ENCODE data around the gene FBXL19. TPM values are rescaled to one million over a fixed set of nuclear protein-coding genes. Genes with fewer than 3 reads are reported as not detected.

The FBXL19 gene
- total and polyA plus RNA-seq, 9 of the 15 experiments (the other 6 are each of a cell fraction or from before 2014, with no cell fraction given): 0.13 to 48.0 (median 13.5) TPM; not detected in 1

DNA sequence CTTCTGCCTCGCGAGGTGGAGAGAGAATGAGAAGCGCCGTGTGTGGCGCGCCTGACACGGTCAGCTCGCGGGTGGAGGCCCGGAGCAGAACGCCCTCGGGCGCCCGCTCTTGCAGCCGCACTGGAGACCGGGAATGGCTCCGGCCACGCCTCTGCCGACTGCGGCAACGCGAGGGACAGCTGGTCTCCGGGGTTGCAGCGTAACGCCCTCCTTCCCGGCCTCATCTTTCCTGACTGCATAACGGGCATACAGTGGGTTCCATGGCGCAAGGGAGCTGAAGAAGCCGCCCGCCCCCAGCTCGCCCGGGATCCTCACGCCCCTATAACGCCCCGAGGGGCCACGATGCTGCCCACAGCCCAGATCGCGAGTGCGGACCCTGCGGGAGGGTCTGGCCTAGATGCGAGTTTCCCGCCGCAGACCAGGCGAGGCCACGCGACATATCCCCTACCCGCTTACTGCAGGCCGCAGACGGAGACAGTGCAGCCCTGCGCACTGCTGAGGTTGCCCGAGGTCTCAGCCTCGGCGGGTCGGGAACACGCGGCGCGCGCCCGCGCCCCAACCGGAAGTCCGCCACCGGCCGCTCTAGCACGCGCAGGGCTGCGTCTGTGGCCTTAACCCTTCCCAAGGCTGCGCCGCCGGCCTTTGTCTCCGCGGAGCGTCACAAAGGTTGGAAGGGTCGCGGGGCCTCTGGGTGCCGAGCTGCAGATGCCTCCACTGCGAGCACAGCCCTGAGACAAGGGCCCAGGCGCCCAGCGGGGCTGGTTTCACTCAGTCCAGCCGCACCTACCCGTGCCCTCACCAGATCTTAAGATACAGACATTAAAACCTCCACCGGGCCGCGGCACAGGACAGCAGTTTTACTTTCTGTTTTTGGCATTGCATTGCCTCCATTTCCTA, 48.3 kb upstream of the FBXL19 start (continued):
- no peak for TF ChIP-seq RHOXF2B (CRISPR knock-in tag; conservative IDR thresholded peaks at IDR 0.05)
- TF ChIP-seq, protein P1, sequence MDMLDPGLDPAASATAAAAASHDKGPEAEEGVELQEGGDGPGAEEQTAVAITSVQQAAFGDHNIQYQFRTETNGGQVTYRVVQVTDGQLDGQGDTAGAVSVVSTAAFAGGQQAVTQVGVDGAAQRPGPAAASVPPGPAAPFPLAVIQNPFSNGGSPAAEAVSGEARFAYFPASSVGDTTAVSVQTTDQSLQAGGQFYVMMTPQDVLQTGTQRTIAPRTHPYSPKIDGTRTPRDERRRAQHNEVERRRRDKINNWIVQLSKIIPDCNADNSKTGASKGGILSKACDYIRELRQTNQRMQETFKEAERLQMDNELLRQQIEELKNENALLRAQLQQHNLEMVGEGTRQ (CRISPR knock-in tag; IDR thresholded peaks at IDR 0.05): no peak
- peak; percentile 98 for TF ChIP-seq POLR2G (IDR thresholded peaks at IDR 0.05; ENCODE audit: low read depth, low read length)
- TF ChIP-seq MTA2 (IDR thresholded peaks at IDR 0.05; ENCODE audit: low read depth): no peak
- TF ChIP-seq, protein P2, sequence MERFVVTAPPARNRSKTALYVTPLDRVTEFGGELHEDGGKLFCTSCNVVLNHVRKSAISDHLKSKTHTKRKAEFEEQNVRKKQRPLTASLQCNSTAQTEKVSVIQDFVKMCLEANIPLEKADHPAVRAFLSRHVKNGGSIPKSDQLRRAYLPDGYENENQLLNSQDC (CRISPR knock-in tag; IDR thresholded peaks at IDR 0.05): no peak
- peak; percentile 66; the same call in 1 of the 2 replicates for TF ChIP-seq TOE1 (IDR thresholded peaks at IDR 0.05; ENCODE audit: borderline replicate concordance)
- TF ChIP-seq TOE1 (CRISPR knock-in tag; IDR thresholded peaks at IDR 0.05; ENCODE audit: borderline replicate concordance, low read depth): no peak
- TF ChIP-seq SMC3 (conservative IDR thresholded peaks at IDR 0.05; ENCODE audit: insufficient read depth, low read depth, low read length): 0 out of 2 replicates have a peak, but pooled peaks have one; percentile 8
- TF ChIP-seq, protein P3, sequence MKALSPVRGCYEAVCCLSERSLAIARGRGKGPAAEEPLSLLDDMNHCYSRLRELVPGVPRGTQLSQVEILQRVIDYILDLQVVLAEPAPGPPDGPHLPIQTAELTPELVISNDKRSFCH (CRISPR knock-in tag; IDR thresholded peaks at IDR 0.05): no peak
- TF ChIP-seq, protein P3 (tag; IDR thresholded peaks at IDR 0.05): peak; percentile 82
- peak; percentile 80 for TF ChIP-seq HNRNPLL (IDR thresholded peaks at IDR 0.05; ENCODE audit: low read depth, low read length, poor library complexity, severe bottlenecking)
- TF ChIP-seq, protein P4, sequence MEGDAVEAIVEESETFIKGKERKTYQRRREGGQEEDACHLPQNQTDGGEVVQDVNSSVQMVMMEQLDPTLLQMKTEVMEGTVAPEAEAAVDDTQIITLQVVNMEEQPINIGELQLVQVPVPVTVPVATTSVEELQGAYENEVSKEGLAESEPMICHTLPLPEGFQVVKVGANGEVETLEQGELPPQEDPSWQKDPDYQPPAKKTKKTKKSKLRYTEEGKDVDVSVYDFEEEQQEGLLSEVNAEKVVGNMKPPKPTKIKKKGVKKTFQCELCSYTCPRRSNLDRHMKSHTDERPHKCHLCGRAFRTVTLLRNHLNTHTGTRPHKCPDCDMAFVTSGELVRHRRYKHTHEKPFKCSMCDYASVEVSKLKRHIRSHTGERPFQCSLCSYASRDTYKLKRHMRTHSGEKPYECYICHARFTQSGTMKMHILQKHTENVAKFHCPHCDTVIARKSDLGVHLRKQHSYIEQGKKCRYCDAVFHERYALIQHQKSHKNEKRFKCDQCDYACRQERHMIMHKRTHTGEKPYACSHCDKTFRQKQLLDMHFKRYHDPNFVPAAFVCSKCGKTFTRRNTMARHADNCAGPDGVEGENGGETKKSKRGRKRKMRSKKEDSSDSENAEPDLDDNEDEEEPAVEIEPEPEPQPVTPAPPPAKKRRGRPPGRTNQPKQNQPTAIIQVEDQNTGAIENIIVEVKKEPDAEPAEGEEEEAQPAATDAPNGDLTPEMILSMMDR (IDR thresholded peaks at IDR 0.05 in 2 of 3, conservative IDR thresholded peaks at IDR 0.05 in 1 of 3; ENCODE audit: insufficient read depth in 2 of 3, low read depth in 1 of 3, low read length in 3 of 3): peak in 2 of 3 experiments; percentile 5 to 32; a peak in 2 of 6 replicates
- TF ChIP-seq RBBP5 (IDR thresholded peaks at IDR 0.05; ENCODE audit: borderline replicate concordance, insufficient read depth, low read length, poor library complexity, severe bottlenecking): peak; percentile 89
- TF ChIP-seq, protein P5, sequence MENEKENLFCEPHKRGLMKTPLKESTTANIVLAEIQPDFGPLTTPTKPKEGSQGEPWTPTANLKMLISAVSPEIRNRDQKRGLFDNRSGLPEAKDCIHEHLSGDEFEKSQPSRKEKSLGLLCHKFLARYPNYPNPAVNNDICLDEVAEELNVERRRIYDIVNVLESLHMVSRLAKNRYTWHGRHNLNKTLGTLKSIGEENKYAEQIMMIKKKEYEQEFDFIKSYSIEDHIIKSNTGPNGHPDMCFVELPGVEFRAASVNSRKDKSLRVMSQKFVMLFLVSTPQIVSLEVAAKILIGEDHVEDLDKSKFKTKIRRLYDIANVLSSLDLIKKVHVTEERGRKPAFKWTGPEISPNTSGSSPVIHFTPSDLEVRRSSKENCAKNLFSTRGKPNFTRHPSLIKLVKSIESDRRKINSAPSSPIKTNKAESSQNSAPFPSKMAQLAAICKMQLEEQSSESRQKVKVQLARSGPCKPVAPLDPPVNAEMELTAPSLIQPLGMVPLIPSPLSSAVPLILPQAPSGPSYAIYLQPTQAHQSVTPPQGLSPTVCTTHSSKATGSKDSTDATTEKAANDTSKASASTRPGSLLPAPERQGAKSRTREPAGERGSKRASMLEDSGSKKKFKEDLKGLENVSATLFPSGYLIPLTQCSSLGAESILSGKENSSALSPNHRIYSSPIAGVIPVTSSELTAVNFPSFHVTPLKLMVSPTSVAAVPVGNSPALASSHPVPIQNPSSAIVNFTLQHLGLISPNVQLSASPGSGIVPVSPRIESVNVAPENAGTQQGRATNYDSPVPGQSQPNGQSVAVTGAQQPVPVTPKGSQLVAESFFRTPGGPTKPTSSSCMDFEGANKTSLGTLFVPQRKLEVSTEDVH (IDR thresholded peaks at IDR 0.05; ENCODE audit: low read depth, partially characterized antibody): peak; percentile 88
- TF ChIP-seq, protein P6, sequence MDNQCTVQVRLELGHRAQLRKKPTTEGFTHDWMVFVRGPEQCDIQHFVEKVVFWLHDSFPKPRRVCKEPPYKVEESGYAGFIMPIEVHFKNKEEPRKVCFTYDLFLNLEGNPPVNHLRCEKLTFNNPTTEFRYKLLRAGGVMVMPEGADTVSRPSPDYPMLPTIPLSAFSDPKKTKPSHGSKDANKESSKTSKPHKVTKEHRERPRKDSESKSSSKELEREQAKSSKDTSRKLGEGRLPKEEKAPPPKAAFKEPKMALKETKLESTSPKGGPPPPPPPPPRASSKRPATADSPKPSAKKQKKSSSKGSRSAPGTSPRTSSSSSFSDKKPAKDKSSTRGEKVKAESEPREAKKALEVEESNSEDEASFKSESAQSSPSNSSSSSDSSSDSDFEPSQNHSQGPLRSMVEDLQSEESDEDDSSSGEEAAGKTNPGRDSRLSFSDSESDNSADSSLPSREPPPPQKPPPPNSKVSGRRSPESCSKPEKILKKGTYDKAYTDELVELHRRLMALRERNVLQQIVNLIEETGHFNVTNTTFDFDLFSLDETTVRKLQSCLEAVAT (IDR thresholded peaks at IDR 0.05): peak in 1 of 2 experiments; percentile 28; a peak in 2 of 4 replicates
- TF ChIP-seq SRF (CRISPR knock-in tag; IDR thresholded peaks at IDR 0.05): peak in 1 of 2 experiments; percentile 33; a peak in 1 of 4 replicates

Data from K562 (cell line).